Right lobe of liver (tissue), 4 donors: ENCODE data around the gene DOCK7.

Experiments used
- CTCF ChIP-seq, 4 donors: fragments of 200-600 bp in 3 of 4; fragments of 450-650 bp in 1 of 4; IDR thresholded peaks; one replicate each; pipeline versions ENCODE4 v1.5.1 to v1.8.0; 2016 to 2022; ENCODE audit warnings: antibody characterized with exemption in 4 of 4, mild to moderate bottlenecking in 2 of 4
- POLR2A ChIP-seq: fragments of 450-650 bp; IDR thresholded peaks from one replicate; pipeline ENCODE4 v1.6.1; 2017; ENCODE audit warnings: antibody characterized with exemption, mild to moderate bottlenecking
- donor health status: DM: no; HTN: no; CAD: no.
- donor health status: DM: no; HTN: no; CAD: no.
- donor health status: DM: no; HTN: yes; CAD: no.

- TF ChIP-seq CTCF (IDR thresholded peaks at IDR 0.05) (no peak), POLR2A (no peak)
These were observed 250.0 kb downstream of the DOCK7 start for GRCh38 chr1:62438163-62438562.
